NCI-H1092 (cell line): ENCODE measurements around the gene DNAJB13.

Experiments used
- DNase-seq: peaks from one replicate; lab custom pipeline; 2025; lab: John Stamatoyannopoulos, UW

The DNAJB13 gene

GRCh38 chr11:74000307-74001133, 49.7 kb downstream of the DNAJB13 start:
- no peak for DNase-seq

DNA sequence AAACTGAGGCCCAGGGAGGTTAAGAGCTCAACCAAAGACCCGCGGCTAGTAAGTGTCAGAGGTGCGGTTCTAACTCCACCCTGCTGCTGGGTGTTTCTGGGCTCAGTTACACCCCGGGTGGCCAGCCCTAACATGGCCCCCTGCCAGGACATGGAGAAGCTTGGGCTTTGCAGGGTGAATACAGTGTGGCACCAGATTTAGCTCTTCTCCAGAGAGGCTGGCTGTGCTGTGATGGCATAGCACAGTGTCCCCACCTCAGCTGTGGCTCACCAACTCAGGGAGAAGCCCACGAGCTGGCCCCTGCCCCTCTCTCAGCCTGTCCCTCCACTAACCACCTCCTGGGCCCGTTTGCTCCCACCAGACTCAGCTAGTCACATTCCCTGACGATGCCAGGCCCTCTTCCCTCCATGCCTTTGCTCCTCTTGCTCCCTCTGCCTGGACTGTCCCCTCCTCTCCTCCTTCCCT, 51.0 kb downstream of the DNAJB13 start:
- DNase-seq, result no peak

DNA sequence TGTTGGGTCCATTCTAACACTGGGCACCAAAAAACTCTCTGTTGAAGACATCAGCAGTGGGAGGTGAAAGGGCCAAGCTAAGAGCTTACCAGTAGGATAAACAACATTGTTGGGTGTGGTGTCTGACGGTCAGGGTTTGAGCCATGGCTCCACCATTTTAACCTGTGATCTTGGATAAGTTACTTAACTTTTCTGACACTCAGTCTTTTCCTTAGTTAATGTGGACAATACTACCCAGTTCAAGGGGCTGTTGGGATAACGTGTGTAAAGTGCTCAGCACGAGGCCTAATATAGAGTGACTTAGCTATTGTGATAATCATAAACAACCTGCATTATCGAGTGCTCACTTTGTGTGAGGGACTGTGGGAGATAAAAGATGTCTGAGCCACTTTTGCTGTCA, 52.0 kb downstream of the DNAJB13 start:
- no peak for DNase-seq

DNA sequence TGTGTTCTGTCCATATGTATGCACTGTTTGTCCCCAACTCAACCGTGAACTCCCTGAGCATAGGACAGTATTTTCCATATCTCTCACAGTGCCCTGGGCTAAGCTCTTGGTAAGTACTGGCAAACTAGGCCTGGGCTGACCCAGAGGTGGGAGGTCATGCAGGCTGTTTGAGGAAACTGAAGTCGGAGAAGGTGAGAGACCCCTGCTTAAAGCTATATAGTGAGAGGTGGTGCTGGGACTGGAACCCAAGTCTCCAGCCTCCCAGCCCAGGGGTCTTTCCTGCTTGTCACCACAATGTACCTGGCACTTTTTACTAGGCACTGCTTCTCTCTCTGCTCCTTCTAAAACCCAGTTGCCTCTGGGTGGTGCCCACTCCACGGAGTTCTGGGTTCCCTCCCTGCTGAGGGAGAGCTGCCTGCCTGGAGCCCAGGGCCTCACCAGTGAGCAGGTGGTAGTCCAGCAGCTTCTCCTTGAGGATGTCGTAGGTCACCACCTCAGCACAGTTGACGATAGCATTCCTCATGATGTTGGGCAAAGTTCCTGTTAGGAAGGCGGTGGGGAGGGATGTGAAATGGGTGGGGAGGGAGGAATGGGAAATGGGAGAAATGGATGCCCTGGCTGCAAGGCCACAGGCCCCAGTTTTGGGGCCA, 53.3 kb downstream of the DNAJB13 start:
- no peak for DNase-seq

DNA sequence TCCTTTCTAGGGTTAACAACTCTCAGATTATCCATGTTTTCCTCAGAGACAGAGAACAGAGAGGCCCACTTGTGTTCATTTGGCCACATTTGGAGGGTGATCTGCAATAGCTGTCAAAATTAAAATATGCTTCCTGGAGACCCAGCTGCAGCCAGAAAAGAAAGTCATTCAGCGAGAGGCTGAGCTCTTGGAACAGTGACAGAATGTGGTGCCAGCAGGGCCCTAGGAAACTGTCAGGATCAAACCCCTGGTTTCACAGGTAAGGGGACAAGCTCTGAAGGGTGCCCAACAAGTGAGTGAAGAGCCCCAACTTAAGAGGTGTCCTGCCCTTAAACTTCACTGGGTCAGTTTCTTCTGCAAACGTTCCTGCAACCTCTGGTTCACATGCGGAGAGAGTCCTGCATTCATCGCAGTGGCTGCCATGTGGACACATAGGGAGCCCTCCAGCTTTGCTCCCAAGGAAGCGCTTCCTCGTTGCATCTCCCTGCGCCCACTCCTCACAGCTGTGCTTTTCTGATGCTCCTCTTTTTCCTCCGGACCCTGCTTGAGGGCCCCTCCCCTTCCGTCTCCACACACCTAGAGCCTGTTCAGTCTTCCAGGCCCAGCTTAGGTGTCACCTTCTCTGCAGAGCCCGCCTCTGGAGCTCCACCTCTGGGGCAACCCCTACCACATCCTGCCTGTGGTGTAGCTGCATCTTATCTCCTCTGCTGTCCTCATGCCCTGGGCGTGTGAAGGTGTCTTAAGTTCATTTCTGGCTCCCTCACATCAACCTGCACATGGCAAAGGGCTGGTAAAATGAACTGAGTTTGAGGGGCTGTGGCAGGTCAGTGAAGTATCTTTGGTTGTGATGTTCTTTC, 54.2 kb downstream of the DNAJB13 start:
- DNase-seq, result no peak

DNA sequence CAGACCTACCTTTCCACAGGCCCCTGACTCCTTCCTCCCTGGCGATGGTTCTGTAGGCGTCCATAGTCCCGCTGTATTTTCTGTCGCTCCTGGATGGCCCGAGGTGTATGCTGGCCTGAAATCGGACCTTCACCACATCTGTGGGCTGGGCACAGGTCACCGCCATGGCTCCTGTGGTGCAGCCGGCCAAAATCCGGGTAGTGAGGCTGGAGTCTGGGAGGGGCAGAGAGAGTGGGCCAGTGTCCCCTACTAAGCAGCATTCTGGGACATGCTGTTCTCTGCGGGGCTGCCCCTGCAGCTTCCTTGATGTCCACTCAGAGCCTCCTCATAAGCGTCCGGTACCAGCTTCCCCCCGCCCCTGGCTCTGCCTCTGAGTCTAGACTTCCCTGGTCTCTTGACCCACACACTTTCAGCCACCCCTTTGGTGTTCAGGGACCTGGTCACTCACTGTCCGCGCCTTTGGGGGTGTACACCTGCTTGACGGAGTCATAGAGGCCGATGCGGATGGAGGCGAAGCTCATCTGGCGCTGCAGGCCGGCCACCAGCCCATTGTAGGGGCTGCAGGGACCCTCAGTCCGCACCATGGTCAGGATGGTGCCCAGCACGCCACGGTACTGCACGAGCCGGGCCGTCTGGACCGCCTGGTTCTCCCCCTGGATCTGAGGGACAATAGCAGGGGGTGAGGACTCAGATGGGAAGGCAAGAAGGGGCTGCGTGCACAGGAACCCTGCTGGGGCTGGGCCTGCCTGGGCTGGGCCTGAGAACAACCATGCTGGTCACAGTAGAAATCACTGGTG, 55.1 kb downstream of the DNAJB13 start:
- DNase-seq, result no peak

GRCh38 chr11:74006743-74007304, 56.0 kb downstream of the DNAJB13 start:
- DNase-seq, result no peak

GRCh38 chr11:74007691-74008372, 57.0 kb downstream of the DNAJB13 start:
- DNase-seq, result no peak

DNA sequence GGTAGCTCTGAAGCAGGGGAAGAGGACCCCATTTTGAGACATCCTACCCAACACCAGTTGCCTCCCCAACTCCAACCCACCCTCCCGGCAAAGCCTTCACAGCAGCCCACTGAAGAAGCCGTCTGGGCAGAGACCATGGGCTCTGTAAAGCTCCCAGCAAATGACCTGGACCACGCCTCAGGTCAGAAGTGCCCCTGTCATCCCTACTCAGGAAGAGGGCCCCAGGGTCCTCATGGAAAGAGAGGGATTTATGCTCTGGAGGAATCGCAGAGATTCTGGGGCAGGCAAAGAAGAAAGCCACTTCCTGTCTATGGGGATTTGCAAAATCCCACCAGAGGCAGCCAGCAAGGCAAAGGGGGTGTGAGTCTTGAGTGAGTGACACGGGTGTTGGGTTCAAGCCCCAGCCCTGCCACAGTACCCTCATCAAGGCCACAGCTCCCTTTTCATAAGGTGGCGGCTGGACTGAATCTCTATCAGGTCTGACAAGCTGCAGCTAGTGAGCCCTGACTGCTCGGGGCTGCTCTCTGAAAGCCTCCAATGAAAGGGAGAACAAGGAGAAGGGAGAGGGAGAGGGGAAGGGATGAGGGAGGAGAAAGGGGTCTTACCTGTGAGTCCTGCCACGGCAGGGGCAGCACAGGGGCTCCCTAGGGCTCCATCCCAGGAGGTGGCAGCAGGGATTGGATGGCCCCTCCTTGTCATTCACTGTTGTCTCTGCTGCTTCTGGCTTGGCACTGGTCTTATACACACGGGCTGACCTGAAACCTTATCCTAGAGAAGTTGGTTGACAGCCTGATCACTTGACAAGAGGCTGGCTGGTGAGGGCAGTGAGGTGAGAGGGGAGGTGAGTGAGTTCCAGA, 57.8 kb downstream of the DNAJB13 start, which contains the start of gene UCP3:
Gene UCP3, minus strand, starts transcription at position 713 of the 857 bp plus-strand sequence. CDS start 2,043 bp downstream, outside the sequence.
- DNase-seq, result no peak

DNA sequence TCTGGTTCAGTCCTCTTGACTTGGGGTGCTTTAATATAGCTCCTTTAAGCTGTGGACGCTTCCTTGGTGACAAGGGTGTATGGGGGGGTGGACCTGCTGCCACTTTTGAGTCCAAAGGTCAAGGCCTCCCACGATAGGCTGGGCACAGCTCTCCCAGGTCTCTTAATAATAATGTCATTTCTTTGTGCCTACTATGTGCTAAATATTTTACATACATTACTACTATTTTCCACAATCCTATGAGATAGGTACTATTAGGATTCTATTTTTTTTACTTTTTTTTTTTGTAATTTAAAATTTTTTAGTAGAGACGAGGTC, 58.4 kb downstream of the DNAJB13 start:
- DNase-seq, result no peak

DNA sequence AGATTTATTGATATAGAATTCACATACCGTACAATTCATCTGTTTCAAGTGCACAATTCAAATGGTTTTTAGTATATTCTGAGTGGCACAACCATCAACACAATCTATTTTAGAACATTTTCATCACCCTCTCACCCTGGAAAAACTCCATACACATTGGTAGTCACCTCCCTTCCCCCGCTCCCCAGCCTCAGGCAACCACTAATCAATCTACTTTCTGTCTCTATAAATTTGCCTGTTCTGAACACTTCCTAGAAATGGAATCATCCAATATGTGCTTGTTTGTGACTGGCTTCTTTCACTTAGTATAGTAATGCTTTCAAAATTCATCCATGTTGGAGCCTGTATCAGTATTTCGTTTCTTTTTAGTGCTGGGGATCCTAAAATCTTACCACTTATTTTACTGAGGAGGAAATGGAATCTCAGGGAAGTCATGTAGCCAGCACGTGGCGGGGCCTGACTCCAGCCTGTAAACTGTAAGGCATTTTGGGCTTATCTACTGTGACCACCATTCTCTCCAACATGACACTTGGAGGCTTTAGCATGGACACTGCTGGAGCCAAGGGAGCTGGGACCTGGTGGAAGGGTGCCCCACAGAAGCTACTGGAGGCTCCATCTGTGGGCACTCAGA, 59.0 kb downstream of the DNAJB13 start:
- DNase-seq, result no peak

DNA sequence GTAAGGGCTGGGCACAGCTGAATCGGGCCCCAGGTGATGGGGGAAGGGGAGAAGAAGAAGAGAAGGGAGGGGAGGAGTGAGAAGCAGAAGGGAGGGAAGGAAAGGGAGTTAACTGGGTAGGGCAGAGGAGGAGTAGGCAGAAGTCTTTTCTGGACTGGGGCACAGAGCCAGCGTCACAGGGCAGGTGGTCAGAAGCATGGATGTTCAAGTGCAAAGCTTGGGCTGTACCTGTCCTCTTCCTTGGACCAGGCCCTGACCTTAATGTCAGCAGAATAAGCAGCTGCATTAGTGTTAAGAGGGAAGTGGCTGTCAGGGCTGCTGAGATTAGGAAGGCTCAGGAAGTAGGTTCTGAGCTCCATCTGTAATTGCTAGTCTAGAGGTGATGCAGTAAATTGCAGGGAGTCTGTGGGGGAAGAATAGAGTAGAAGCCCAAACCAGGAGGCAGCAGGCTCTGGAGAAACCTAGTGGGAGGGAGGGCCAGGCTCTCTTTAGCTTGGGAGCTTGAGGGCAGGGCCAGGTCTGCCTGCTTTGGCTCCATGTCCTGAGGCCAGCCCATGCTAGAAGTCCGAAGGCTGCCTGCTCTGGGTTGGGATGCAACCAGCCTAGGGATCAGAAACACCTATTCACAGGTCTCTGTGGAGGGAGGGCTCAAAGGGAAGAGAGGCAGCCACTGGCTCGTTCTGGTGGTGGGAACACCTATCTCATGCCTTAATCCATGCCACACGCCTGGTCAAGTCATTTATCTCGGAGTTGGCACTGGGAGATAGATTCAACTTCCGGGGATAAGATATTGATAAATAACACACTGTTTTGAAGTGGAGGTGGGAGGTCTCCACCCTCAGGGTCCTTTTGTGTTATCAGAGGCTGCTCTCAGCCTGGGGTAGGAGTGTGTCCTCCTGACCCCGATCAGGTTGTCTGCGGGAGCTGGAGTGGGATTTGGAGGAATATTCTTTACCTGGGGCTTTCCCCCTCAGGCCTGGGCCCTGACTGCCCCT, 59.8 kb downstream of the DNAJB13 start:
- DNase-seq, result no peak

- DNase-seq, result no peak
Measured at GRCh38 chr11:74011360-74012073, 60.7 kb downstream of the DNAJB13 start.

DNA sequence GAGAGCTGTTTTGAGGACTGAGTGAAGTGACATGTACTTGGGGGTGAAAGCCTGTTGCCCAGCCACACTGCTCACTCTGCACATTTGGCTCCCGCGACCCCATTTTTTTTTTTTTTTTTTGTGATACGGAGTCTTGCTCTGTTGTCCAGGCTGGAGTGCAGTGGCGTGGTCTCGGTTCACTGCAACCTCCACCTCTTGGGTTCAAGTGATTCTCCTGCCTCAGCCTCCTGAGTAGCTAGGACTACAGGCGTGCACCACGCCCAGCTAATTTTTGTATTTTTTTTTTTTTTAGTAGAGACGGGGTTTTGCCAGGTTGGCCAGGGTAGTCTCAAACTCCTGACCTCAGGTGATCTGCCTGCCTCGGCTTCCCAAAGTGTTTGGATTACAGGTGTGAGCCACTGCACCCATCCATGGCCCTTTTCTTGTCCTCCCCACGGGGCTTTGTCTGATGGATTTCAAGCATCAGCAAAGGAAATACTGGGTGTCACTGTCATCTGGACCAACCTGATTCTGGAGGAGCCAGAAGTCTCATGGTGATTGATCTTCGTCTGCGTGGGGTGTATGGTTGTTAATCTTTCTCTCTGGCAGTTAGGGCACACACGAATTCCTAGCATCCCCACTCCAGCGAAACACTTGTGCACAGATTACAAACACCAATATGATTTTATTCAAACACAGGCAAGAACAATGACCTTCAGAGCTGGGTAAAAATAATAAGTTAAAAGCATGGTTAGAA, 61.4 kb downstream of the DNAJB13 start:
- DNase-seq, result no peak

GRCh38 chr11:74013141-74013540, 62.3 kb downstream of the DNAJB13 start:
- DNase-seq, result no peak

DNA sequence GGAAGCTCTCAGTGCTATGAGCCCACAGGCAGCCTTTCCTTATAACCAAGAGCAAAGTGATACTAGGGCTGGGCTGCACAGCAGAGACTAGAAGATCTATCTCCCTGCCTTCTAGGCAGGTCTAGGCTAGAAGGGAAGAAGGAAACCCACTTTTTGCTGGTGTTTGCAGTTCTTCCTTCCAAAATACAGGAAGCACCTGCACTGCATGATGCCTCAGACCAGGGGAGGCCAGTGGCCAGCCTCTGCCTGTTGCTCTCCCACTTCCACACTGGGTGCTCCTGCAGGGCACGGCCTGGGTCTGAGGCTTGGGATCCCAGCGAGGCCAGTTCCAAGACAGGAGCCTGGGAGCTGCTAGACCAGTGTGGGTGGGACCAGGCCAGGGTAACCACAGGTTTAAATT, 64.1 kb downstream of the DNAJB13 start:
- no peak for DNase-seq
